ENCODE data around the gene PPT1. TPM values are rescaled to one million over a fixed set of nuclear protein-coding genes. Genes with fewer than 3 reads are reported as not detected.

Gene PPT1
- total RNA-seq, 1 donor from 2014 or later = 29.5 TPM

GRCh38 chr1:40027647-40028046, 69.4 kb downstream of the PPT1 start:
- Histone ChIP-seq H3K4me3 (ENCODE audit: low read depth, low read length) (no peak overlapping the region), H3K36me3 (ENCODE audit: control insufficient read depth, insufficient read depth, low read length) (no peaks in the 10 kb centered on the region), H3K27me3 (ENCODE audit: control insufficient read depth, insufficient read depth, low read length) (no peaks in the 10 kb centered on the region)
- no peak for TF ChIP-seq CTCF (IDR thresholded peaks at IDR 0.05; ENCODE audit: insufficient read depth, low read length, severe bottlenecking)
- FAIRE-seq (no peak), DNase-seq (ENCODE audit: low read depth) (no peak)

- no peaks in the 10 kb centered on the region for H3K27me3 ChIP-seq (ENCODE audit: control insufficient read depth, insufficient read depth, low read length)
- FAIRE-seq = no peak
These were observed 72.4 kb downstream of the PPT1 start for GRCh38 chr1:40024671-40025070.

GRCh38 chr1:40023379-40023944, 73.6 kb downstream of the PPT1 start:
- no peak for TF ChIP-seq CTCF (IDR thresholded peaks at IDR 0.05; ENCODE audit: insufficient read depth, low read length, severe bottlenecking)
- H3K36me3 ChIP-seq (ENCODE audit: control insufficient read depth, insufficient read depth, low read length) = no peaks in the 10 kb centered on the region
- H3K27me3 ChIP-seq (ENCODE audit: control insufficient read depth, insufficient read depth, low read length) = no peaks in the 10 kb centered on the region
- FAIRE-seq (no peak), DNase-seq (ENCODE audit: low read depth) (no peak)
- no peak overlapping the region for H3K4me3 ChIP-seq (ENCODE audit: low read depth, low read length)

More at GRCh38 chr1:40024671-40025070, 72.4 kb downstream of the PPT1 start:
- no peaks in the 10 kb centered on the region for H3K36me3 ChIP-seq (ENCODE audit: control insufficient read depth, insufficient read depth, low read length)
- no peak overlapping the region for H3K4me3 ChIP-seq (ENCODE audit: low read depth, low read length)
- no peak for TF ChIP-seq CTCF (IDR thresholded peaks at IDR 0.05; ENCODE audit: insufficient read depth, low read length, severe bottlenecking)
- no peak for DNase-seq (ENCODE audit: low read depth)

Other genes with a start within 250 kb of the PPT1 start
- 33.9 and 41.1 TPM in 2 replicates for gene TRIT1, start 213.7 kb downstream of the PPT1 start, total RNA-seq
- 5.5 and 7.9 TPM in 2 replicates for gene MYCL, start 195.3 kb downstream of the PPT1 start, total RNA-seq
- gene MFSD2A, start 142.1 kb downstream of the PPT1 start, total RNA-seq = 8.8 and 11.1 TPM in 2 replicates
- 359 and 380 TPM in 2 replicates for gene CAP1, start 56.5 kb downstream of the PPT1 start, total RNA-seq
- 26.9 and 28.3 TPM in 2 replicates for gene RLF, start 64.1 kb upstream of the PPT1 start, total RNA-seq
- gene TMCO2, start 150.7 kb upstream of the PPT1 start, total RNA-seq = not detected in 2 replicates
- gene ZMPSTE24, start 161.0 kb upstream of the PPT1 start, total RNA-seq = 42.8 and 68.4 TPM in 2 replicates
- under 0.01 and 0.13 TPM in 2 replicates for gene COL9A2, start 220.0 kb upstream of the PPT1 start, total RNA-seq